Neuronal stem cell (in vitro differentiated cells): ENCODE measurements around the gene CNTNAP3B.
"Not testable (repeated sequence)": the region's sequence is repeated elsewhere in the genome, so short reads cannot be mapped to it uniquely, and the experiment has no call there.

Experiments used
- DNase-seq: peaks from one replicate; pipeline ENCODE4 v3.0.0-alpha.2; 2013; ENCODE audit warnings: low spot score
- H2AFZ ChIP-seq: one replicate; pipeline ENCODE4 v1.6.1; 2013; ENCODE audit warnings: mild to moderate bottlenecking, low read length, inconsistent platforms
- H2AK5ac ChIP-seq: 2 replicates; pipeline ENCODE4 v1.6.1; 2013; ENCODE audit warnings: low read depth, mild to moderate bottlenecking, inconsistent platforms, low read length, moderate library complexity, mixed read lengths
- H2BK120ac ChIP-seq: 2 replicates; pipeline ENCODE4 v1.6.1; 2013; ENCODE audit warnings: low read depth, mild to moderate bottlenecking, inconsistent platforms, low read length, moderate library complexity, mixed read lengths
- H2BK12ac ChIP-seq: one replicate; pipeline ENCODE4 v1.6.1; 2013; ENCODE audit warnings: low read length, inconsistent platforms
- H2BK15ac ChIP-seq: 2 replicates; pipeline ENCODE4 v1.6.1; 2013; ENCODE audit warnings: mild to moderate bottlenecking, low read length, inconsistent platforms, mixed read lengths
- H2BK5ac ChIP-seq: one replicate; pipeline ENCODE4 v1.6.1; 2013; ENCODE audit warnings: inconsistent platforms, mild to moderate bottlenecking, low read length, moderate library complexity
- H3K14ac ChIP-seq: one replicate; pipeline ENCODE4 v1.6.1; 2013; ENCODE audit warnings: low read length, inconsistent platforms
- H3K18ac ChIP-seq: 2 replicates; pipeline ENCODE4 v1.6.1; 2013; ENCODE audit warnings: low read length, inconsistent platforms
- H3K23ac ChIP-seq: 2 replicates; pipeline ENCODE4 v1.6.1; 2013; ENCODE audit warnings: low read depth, mild to moderate bottlenecking, mixed read lengths, low read length, inconsistent platforms; ENCODE audit not compliant: poor library complexity
- H3K27ac ChIP-seq: replicated peaks from 3 replicates; pipeline ENCODE4 v1.5.1; 2013; ENCODE audit warnings: low read length, inconsistent platforms
- H3K27me3 ChIP-seq, 3 experiments: 2 replicates each; pipeline ENCODE4 v1.6.1; 2013; ENCODE audit warnings: low read length in 3 of 3, mild to moderate bottlenecking in 2 of 3, inconsistent platforms in 1 of 3, low read depth in 1 of 3, mixed read lengths in 1 of 3, moderate library complexity in 1 of 3; ENCODE audit not compliant: control insufficient read depth in 3 of 3, insufficient read depth in 3 of 3
- H3K36me3 ChIP-seq, 2 donors: replicated peaks in 1 of 2; 2 replicates each; pipeline ENCODE4 v1.6.1; 2013; ENCODE audit warnings: low read length in 2 of 2; ENCODE audit not compliant: control insufficient read depth in 2 of 2, insufficient read depth in 2 of 2
- H3K4ac ChIP-seq: 2 replicates; pipeline ENCODE4 v1.6.1; 2013; ENCODE audit warnings: inconsistent platforms, mild to moderate bottlenecking, low read length, moderate library complexity
- H3K4me1 ChIP-seq, 2 donors: 1 replicate in 1 of 2; 2 replicates in 1 of 2; pipeline ENCODE4 v1.6.1; 2013; ENCODE audit warnings: low read length in 2 of 2, low read depth in 1 of 2; ENCODE audit not compliant: control insufficient read depth in 2 of 2, insufficient read depth in 1 of 2
- H3K4me2 ChIP-seq: one replicate; pipeline ENCODE4 v1.6.1; 2013; ENCODE audit warnings: mild to moderate bottlenecking, low read length, inconsistent platforms; ENCODE audit not compliant: insufficient read depth, poor library complexity, severe bottlenecking
- H3K4me3 ChIP-seq, 2 donors: 2 replicates each; pipeline ENCODE4 v1.5.1; 2013; ENCODE audit warnings: low read length in 2 of 2, mild to moderate bottlenecking in 2 of 2, inconsistent platforms in 1 of 2, moderate library complexity in 1 of 2
- H3K79me1 ChIP-seq: one replicate; pipeline ENCODE4 v1.6.1; 2013; ENCODE audit warnings: low read depth, mild to moderate bottlenecking, inconsistent platforms, low read length, moderate library complexity
- H3K9ac ChIP-seq: one replicate; pipeline ENCODE4 v1.6.1; 2013; ENCODE audit warnings: mild to moderate bottlenecking, low read depth, low read length, inconsistent platforms; ENCODE audit not compliant: poor library complexity
- H3K9me3 ChIP-seq, 2 donors: replicated peaks in 1 of 2; 2 replicates each; pipeline versions ENCODE3 to v1.6.1; 2013; ENCODE audit warnings: low read length in 2 of 2, mild to moderate bottlenecking in 2 of 2, inconsistent platforms in 1 of 2, low read depth in 1 of 2, mixed read lengths in 1 of 2, moderate library complexity in 1 of 2; ENCODE audit not compliant: control insufficient read depth in 2 of 2, insufficient read depth in 1 of 2
- H4K8ac ChIP-seq: one replicate; pipeline ENCODE4 v1.6.1; 2013; ENCODE audit warnings: low read depth, mild to moderate bottlenecking, inconsistent platforms, low read length, moderate library complexity
- H4K91ac ChIP-seq: one replicate; pipeline ENCODE4 v1.6.1; 2013; ENCODE audit warnings: low read length, low read depth, mild to moderate bottlenecking, inconsistent platforms; ENCODE audit not compliant: poor library complexity
- WGBS, 2 donors: extraction: QIAGEN DNeasy Blood & Tissue Kit; methylation state at CpG; one replicate each; pipeline ENCODE4 v1.1.7; 2013; ENCODE audit warnings: missing lambda C conversion rate in 2 of 2, mixed read lengths in 1 of 2; ENCODE audit not compliant: insufficient read length in 2 of 2, insufficient replicate concordance in 1 of 2; ENCODE audit errors: extremely low coverage in 2 of 2; 5-methylcytosine and 5-hydroxymethylcytosine counted together

CNTNAP3B gene

GRCh38 chr9:41938143-41938542, 191.1 kb downstream of the CNTNAP3B start:
- not testable (repeated sequence) for H3K4me2 ChIP-seq, H3K9ac ChIP-seq, H2BK120ac ChIP-seq, H3K9me3 ChIP-seq, H3K18ac ChIP-seq, H3K4ac ChIP-seq, H3K4me1 ChIP-seq, H3K27ac ChIP-seq, H3K14ac ChIP-seq, H3K23ac ChIP-seq, H2AFZ ChIP-seq, H4K91ac ChIP-seq, H4K8ac ChIP-seq, H2BK5ac ChIP-seq, H3K79me1 ChIP-seq, DNase-seq, H3K4me3 ChIP-seq, H3K27me3 ChIP-seq, H3K36me3 ChIP-seq, H2BK15ac ChIP-seq, H2AK5ac ChIP-seq, H2BK12ac ChIP-seq

- not testable (repeated sequence) for H2AFZ ChIP-seq, H3K79me1 ChIP-seq, H3K4ac ChIP-seq, DNase-seq, H3K14ac ChIP-seq, H3K18ac ChIP-seq, H2BK120ac ChIP-seq, H2BK15ac ChIP-seq, H4K8ac ChIP-seq, H3K27ac ChIP-seq, H4K91ac ChIP-seq, H3K27me3 ChIP-seq, H3K4me1 ChIP-seq, H3K4me2 ChIP-seq, H2BK5ac ChIP-seq, H3K9ac ChIP-seq, H2AK5ac ChIP-seq, H3K4me3 ChIP-seq, H3K36me3 ChIP-seq, H3K9me3 ChIP-seq, H2BK12ac ChIP-seq, H3K23ac ChIP-seq
- no CpG with 5 or more reads among the region's 3 CpGs for WGBS, 2 donors
These were observed 193.5 kb downstream of the CNTNAP3B start for GRCh38 chr9:41935727-41936126.

- H2BK5ac ChIP-seq, H2BK120ac ChIP-seq, H3K4ac ChIP-seq, H3K4me3 ChIP-seq, H4K8ac ChIP-seq, H3K4me1 ChIP-seq, H2BK15ac ChIP-seq, H3K9ac ChIP-seq, H3K9me3 ChIP-seq, DNase-seq, H2AFZ ChIP-seq, H3K4me2 ChIP-seq, H3K18ac ChIP-seq, H2AK5ac ChIP-seq, H2BK12ac ChIP-seq, H4K91ac ChIP-seq, H3K36me3 ChIP-seq, H3K27ac ChIP-seq, H3K27me3 ChIP-seq, H3K79me1 ChIP-seq, H3K23ac ChIP-seq, H3K14ac ChIP-seq: not testable (repeated sequence)
- WGBS, 2 donors, result no CpG with 5 or more reads among the region's 6 CpGs
These were observed 200.1 kb downstream of the CNTNAP3B start for GRCh38 chr9:41929172-41929571.

- WGBS, 2 donors, result no CpG with 5 or more reads among the region's 1 CpG
These were observed 211.9 kb downstream of the CNTNAP3B start for GRCh38 chr9:41917374-41917773.

More at GRCh38 chr9:41917374-41917773, 211.9 kb downstream of the CNTNAP3B start:
- H4K8ac ChIP-seq, DNase-seq, H3K79me1 ChIP-seq, H3K36me3 ChIP-seq, H2BK12ac ChIP-seq, H2BK5ac ChIP-seq, H3K14ac ChIP-seq, H2AFZ ChIP-seq, H3K27me3 ChIP-seq, H3K4me2 ChIP-seq, H4K91ac ChIP-seq, H2BK15ac ChIP-seq, H3K4me1 ChIP-seq, H2AK5ac ChIP-seq, H3K9ac ChIP-seq, H3K27ac ChIP-seq, H3K4me3 ChIP-seq, H3K23ac ChIP-seq, H3K9me3 ChIP-seq, H2BK120ac ChIP-seq, H3K4ac ChIP-seq, H3K18ac ChIP-seq: not testable (repeated sequence)
